Left cardiac atrium (tissue), 4 donors: ENCODE results near the gene IL1A. TPM values are rescaled to one million over a fixed set of nuclear protein-coding genes. Genes with fewer than 3 reads are reported as not detected.

Source experiments
- ATAC-seq, 2 donors: fragments of 200-7000 bp; cut with Tn5 transposase; one replicate each; pipeline ENCODE4 v1.9.1; 2020; ENCODE audit warnings: mild to moderate bottlenecking in 2 of 2, moderate library complexity in 2 of 2
- DNase-seq: peaks from one replicate; pipeline ENCODE4 v3.0.0-alpha.2; 2020
- intact Hi-C, 2 donors: fragments of 100-400 bp; cut with DNase I; formaldehyde crosslinking; loops; one replicate each; pipeline versions ENCODE4 v1.14.1 to v1.15.1; 2022 to 2023
- total RNA-seq, 2 donors: library from RNA; stranded (reverse); fragmentation: NEBNext Ultra II Directional; extraction: Animal tissue kit (Norgen Biotek cat#: 25700); gene quantifications; one replicate each; pipeline ENCODE4 v1.2.1, GENCODE V29; 2021
- donor health status: DM: no; HTN: yes; CAD: no.
- donor health status: DM: no; HTN: yes; CAD: no; lungs with severe emphysema.
- donor health status: DM: yes; HTN: yes; CAD: no.
- donor health status: Dilated cardiomyopathy.

The IL1A gene
- total RNA-seq, 2 donors from 2014 or later = not detected

DNA sequence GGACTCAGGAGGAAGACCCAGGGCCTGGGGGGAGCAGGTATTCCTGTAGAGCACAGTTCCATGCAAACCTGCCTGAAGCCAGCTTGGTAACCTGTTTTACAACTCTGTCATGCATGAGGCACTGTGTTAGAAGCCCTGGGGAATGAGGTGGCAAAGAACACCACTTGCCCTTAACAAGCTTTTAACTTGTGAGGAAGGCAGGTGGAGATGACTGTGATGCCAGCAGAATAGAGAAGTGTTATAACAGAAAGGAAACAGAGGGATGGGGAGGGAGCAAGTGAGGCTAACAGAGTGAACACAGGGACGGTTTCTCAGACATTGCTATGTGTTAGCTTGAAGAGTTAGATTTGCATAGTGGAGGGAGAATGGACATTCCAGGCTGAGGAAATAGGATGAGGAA lies 11.5 kb upstream of the IL1A start:
- ATAC-seq (no peak), DNase-seq (no peak)
- intact Hi-C loops = no loop called here

- DNase-seq = no peak
- intact Hi-C loops = no loop called here
- peak in 1 of 2 donors; percentile 13 for ATAC-seq
Observed at GRCh38 chr2:112794841-112795240, 10.5 kb upstream of the IL1A start.

- intact Hi-C loops = no loop called here
- ATAC-seq = peak; percentile 55 to 75
- peak; percentile 63 for DNase-seq
Observed at GRCh38 chr2:112794131-112794733, 9.9 kb upstream of the IL1A start.

GRCh38 chr2:112793449-112793978 lies 9.2 kb upstream of the IL1A start:
- intact Hi-C loops = no loop called here
- no peak for DNase-seq

GRCh38 chr2:112792419-112792818 lies 8.1 kb upstream of the IL1A start:
- DNase-seq = no peak
- intact Hi-C loops = no loop called here
- no peak for ATAC-seq

More at GRCh38 chr2:112793449-112793978, 9.2 kb upstream of the IL1A start:
- peak in 1 of 2 donors; percentile 66 for ATAC-seq

DNA sequence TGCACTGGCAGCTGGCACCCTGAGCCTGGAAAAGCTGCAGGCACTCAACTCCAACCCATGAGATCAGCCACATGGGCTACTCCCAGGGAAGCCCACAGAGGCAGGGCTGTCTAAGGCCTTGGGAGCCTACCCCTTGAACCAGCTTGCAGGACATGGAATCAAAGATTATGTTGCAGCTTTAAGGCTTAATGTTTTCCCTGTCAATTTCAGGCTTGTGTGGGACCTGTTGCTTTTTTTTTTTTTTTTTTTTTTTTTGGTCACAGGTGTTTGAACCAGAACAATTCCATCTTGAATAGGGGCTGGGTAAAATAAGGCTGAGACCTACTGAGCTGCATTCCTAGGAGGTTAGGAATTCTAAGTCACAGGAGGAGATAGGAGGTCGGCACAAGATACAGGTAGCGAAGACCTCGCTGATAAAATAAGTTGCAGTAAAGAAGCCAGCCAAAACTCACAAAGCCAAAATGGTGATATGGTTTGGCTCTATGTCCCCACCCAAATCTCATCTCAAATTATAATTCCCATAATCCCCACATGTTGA lies 7.5 kb upstream of the IL1A start:
- ATAC-seq (no peak), DNase-seq (no peak)
- intact Hi-C loops = no loop called here

DNA sequence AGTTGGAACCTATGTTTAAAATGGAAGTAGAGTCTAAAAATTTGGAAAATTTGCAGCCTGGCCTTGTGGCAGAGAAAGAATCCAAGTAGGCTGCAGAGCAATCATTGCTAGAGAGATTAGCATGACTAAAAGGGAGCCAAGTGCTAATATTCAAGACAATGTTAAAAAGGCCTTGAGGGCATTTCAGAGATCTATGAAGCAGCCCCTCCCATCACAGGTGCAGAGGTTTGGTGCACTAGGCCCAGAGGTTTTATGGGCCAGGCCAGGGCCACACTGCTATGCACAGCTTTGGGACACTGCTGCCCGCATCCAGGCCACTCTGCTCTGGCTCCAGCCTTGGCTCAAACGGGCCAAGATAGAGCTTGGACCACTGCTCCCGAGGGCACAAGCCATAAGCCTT lies 6.7 kb upstream of the IL1A start:
- intact Hi-C loops = no loop called here
- DNase-seq (no peak), ATAC-seq (no peak)

DNA sequence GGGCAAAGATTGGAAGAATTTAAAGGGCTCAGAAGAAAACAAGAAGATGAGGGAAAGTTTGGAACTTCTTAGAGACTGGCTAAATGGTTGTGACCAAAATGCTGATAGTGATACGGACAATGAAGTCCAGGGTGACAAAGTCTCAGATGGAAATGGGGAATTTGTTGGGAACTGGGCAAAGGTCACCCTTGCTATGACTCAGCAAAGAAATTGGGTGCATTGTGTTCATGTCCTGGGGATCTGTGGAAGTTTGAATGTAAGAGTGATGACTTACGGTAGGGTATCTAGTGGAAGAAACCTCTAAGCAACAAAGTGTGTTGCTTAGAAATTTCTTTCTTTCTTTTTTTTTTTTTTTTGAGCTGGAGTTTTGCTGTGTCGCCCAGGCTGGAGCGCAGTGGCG lies 6.0 kb upstream of the IL1A start:
- intact Hi-C loops = no loop called here
- DNase-seq = no peak
- no peak for ATAC-seq

DNA sequence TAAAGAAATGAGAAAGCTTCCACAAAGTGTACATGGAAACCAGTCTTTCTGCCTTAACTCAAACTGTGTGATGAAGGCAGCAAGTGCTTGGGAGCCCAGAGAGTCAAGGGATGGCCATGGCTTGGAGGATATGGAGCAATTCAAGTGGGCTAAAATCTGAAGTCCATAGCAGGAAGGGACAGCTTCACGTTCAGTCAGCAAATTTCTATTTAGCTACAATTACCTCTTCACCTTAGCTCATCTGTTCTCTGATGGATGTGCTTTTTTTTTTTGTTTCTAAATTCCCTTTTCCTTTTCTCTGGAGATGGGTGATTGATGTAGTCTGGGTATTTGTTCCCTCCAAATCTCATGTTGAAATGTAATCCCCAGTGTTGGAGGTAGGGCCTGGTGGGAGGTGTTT lies 4.9 kb upstream of the IL1A start:
- no peak for DNase-seq
- no peak for ATAC-seq
- intact Hi-C loops = no loop called here

GRCh38 chr2:112788653-112789052 lies 4.4 kb upstream of the IL1A start:
- no peak for ATAC-seq
- intact Hi-C loops = no loop called here
- DNase-seq = no peak

GRCh38 chr2:112787729-112788393 lies 3.6 kb upstream of the IL1A start:
- intact Hi-C loops = no loop called here
- no peak for DNase-seq
- no peak for ATAC-seq

- ATAC-seq = no peak
- no peak for DNase-seq
- intact Hi-C loops = no loop called here
Observed at GRCh38 chr2:112787294-112787693, 3.0 kb upstream of the IL1A start.

- intact Hi-C loops = no loop called here
- DNase-seq (no peak), ATAC-seq (no peak)
Observed at GRCh38 chr2:112783187-112783714, 1.0 kb downstream of the IL1A start.

DNA sequence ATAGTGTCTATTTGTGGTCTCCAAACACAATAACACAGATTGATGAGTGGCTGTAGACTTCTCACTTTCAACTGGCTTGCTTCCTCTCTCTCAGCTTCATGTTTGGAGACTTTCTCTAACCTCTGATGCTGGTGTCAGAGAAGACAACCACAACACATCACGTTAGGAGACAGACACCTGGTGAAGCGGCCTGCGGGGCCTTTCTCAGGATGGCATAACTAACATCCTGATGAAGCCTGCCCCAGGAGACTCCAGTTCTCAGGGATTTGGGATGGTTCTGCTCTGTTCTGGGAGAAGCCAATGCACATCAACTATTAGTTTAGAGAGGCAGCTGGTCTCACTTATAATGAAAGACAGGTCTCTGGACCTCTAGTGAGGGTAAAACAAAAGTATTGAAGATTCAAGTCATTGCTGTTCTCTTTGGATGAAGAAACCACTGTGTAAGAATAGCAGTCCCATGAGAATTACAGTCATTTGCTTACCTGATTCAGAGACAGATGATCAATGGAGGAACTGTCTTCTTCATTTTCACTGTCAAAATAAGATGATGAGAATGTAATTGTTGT lies 2.0 kb downstream of the IL1A start:
- intact Hi-C loops = no loop called here
- ATAC-seq (no peak), DNase-seq (no peak)

DNA sequence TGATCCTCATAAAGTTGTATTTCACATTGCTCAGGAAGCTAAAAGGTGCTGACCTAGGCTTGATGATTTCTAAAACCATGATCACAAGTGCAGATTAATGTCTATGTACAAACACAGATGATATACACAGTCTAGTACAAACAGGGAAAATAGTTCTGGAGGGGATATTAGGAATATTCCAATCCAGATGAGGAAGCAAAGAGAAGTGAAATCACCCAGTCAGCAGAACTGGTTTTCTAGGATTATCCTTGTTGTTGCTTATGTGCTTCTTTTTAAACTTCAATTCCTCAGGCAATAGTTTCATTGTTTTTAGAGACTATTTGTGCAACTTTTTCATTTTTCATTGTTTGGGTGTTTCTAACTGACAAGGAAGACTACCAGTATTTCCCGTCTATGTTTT lies 4.7 kb downstream of the IL1A start:
- ATAC-seq (no peak), DNase-seq (no peak)
- intact Hi-C loops = no loop called here

GRCh38 chr2:112777036-112777435 lies 7.3 kb downstream of the IL1A start:
- no peak for ATAC-seq
- intact Hi-C loops = no loop called here

GRCh38 chr2:112776113-112776512 lies 8.2 kb downstream of the IL1A start:
- DNase-seq (no peak), ATAC-seq (no peak)
- intact Hi-C loops = no loop called here

More at GRCh38 chr2:112777036-112777435, 7.3 kb downstream of the IL1A start:
- no peak for DNase-seq

DNA sequence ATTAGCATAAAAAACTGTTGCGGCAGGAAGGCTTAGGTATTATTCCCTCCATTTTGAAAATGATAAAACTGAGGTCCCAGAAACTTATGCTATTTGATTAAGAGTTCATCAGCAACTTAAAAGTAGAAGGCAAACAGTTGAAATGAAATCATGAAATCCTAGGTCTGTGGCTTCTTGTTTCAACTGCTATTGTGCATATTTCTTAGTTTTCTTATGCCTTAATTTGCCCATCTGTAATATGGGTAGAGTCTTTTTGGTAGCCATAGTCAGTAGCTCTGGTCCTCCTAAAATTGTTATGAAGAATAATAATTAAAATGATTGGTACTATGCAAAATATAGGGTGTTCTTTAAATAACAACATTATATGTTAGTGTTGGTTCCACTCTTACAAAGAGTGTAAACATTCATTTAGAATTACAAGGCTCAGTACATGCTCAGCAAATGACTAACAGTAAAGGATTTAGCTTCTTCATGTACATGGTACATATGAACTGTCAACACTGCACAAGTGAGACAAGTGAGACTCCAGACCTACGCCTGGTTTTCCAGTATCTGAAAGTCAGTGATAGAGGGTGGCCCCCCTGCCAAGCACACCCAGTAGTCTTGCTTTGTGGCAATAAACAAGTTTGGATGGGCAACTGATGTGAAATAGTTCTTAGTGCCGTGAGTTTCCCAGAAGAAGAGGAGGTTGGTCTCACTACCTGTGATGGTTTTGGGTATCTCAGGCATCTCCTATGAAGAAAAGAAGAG lies 9.6 kb downstream of the IL1A start:
- no peak for ATAC-seq
- intact Hi-C loops = no loop called here
- DNase-seq = no peak

- intact Hi-C loops = no loop called here
- DNase-seq (no peak), ATAC-seq (no peak)
Observed at GRCh38 chr2:112773556-112773955, 10.7 kb downstream of the IL1A start.
